Brain microvascular endothelial cell (primary cell): Measurements from ENCODE around the gene ROR2.
"Not testable (repeated sequence)": the region's sequence is repeated elsewhere in the genome, so short reads cannot be mapped to it uniquely, and the experiment has no call there.

Source experiments
- DNase-seq: peaks from one replicate; pipeline ENCODE4 v3.0.0-alpha.2; 2020
- H3K27ac ChIP-seq: fragments of 250-450 bp; sonication (Bioruptor Pico); 2 replicates; pipeline ENCODE4 v1.5.1; 2020; ENCODE audit warnings: mild to moderate bottlenecking, moderate library complexity
- H3K27me3 ChIP-seq: fragments of 250-450 bp; sonication (Bioruptor Pico); replicated peaks from 2 replicates; pipeline ENCODE4 v1.5.1; 2020; ENCODE audit warnings: mild to moderate bottlenecking
- H3K36me3 ChIP-seq: fragments of 250-450 bp; sonication (Bioruptor Pico); replicated peaks from 2 replicates; pipeline ENCODE4 v1.5.1; 2020; ENCODE audit warnings: mild to moderate bottlenecking
- H3K4me3 ChIP-seq: 2 replicates; pipeline ENCODE4 v1.5.1; 2011; ENCODE audit warnings: low read depth, mild to moderate bottlenecking, control low read depth, low read length, moderate library complexity
- CTCF ChIP-seq: IDR thresholded peaks from 2 replicates; pipeline ENCODE4 v1.5.1; 2011; ENCODE audit warnings: low read depth, mild to moderate bottlenecking, moderate library complexity, low read length, control low read depth, inconsistent platforms; ENCODE audit errors: missing control alignments
- in situ Hi-C: cut with HindIII; loops from 2 replicates; pipeline ENCODE4 v1.10.0; 2017; ENCODE audit warnings: low sequenced_read_pairs, low pct_ligation_motif_present

Gene ROR2

GRCh38 chr9:91913096-91913495 is 36.9 kb downstream of the ROR2 start:
- H3K27ac ChIP-seq: no peak overlapping the region
- no peaks in the 10 kb centered on the region for H3K36me3 ChIP-seq
- no peak for TF ChIP-seq CTCF
- no peak overlapping the region for H3K4me3 ChIP-seq
- H3K27me3 ChIP-seq: no peaks in the 10 kb centered on the region
- no peak for DNase-seq
- in situ Hi-C loops: no loop called here

GRCh38 chr9:91911657-91912056 is 38.4 kb downstream of the ROR2 start:
- DNase-seq: no peak
- TF ChIP-seq CTCF: no peak
- Histone ChIP-seq H3K27me3 (no peaks in the 10 kb centered on the region), H3K27ac (no peak overlapping the region), H3K4me3 (no peak overlapping the region), H3K36me3 (no peaks in the 10 kb centered on the region)
- in situ Hi-C loops: no loop called here

DNA sequence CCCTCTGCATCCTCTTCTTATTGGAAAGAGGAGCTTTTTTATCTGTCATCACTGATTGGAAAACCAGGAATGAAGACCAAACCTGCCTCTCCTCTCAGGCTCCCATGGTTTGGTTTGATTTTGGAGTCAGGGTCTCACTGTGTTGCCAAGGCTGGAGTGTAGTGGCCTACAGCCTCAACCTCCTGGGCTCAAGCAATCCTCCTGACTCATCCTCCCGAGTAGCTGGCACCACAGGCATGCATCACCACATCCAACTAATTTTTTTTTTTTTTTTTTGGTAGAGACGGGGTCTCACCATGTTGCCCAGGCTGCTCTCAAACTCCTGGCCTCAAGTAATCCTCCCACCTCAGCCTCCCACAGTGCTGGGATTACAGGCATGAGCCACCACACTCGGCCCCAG is 40.8 kb downstream of the ROR2 start:
- H3K4me3 ChIP-seq, DNase-seq, H3K27me3 ChIP-seq, H3K27ac ChIP-seq, in situ Hi-C loops, H3K36me3 ChIP-seq: not testable (repeated sequence)

GRCh38 chr9:91908746-91909145 is 41.3 kb downstream of the ROR2 start:
- no peak for DNase-seq
- no peaks in the 10 kb centered on the region for H3K36me3 ChIP-seq
- in situ Hi-C loops: no loop called here
- no peaks in the 10 kb centered on the region for H3K27me3 ChIP-seq
- H3K27ac ChIP-seq: no peak overlapping the region
- TF ChIP-seq CTCF: no peak
- H3K4me3 ChIP-seq: no peak overlapping the region

DNA sequence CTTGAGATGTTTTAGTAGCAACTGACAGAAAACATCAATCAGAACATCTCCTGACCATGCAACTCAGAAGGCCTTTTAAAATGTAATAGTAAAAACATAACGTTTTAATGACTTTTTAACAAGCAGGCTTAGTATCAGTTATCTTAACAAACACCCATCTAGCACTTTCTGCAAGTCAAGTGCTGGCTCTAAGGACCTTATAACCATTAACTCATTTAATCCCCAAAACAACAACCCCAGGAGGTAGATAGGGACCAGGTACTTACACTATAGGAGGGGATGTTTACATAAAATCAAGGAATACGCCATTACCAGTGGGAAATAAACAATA is 41.8 kb downstream of the ROR2 start:
- in situ Hi-C loops: no loop called here
- Histone ChIP-seq H3K4me3 (no peak overlapping the region), H3K27me3 (no peaks in the 10 kb centered on the region), H3K27ac (no peak overlapping the region), H3K36me3 (no peaks in the 10 kb centered on the region)
- no peak for TF ChIP-seq CTCF
- DNase-seq: no peak

DNA sequence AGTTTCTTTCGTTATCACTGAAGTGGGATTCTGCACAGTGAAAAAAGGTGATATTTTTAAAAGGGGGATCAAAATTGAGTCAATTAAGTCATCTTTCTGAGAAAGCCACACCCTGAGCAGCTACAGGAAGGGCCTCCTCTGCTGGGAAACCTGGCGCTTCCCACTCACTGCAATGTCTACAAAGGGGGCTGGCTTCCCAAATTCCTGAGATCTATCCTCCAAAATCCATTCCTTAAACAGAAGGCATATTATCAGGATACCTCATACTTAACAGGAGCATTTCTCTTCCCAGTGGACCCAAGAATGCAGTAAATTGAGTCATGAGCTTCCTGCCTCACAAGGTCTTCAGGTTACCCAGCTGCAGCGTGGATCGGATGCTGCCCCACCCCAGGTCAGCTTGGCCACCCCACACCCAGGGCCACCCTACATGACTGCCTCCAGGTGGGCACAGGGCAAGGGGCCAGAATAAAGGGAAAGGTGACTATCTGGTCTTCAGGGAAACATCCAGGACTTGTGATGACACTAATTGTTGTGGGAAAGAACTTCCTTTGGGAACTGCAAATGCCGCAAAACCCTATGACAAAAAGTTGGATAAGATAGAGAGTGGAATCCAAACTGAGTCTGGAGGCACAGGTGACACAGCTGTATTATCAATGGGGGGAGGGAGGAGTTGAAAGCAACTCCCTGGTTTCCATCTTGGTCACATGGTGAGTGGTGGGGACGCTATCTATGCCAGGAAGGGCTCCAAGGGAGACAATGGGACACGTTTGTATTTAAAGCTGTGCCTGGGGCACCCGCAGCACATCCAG is 42.3 kb downstream of the ROR2 start:
- Histone ChIP-seq H3K27ac (no peak overlapping the region), H3K4me3 (no peak overlapping the region), H3K27me3 (no peaks in the 10 kb centered on the region), H3K36me3 (no peaks in the 10 kb centered on the region)
- DNase-seq: no peak
- TF ChIP-seq CTCF: no peak
- in situ Hi-C loops: no loop called here
